AG09319 (cell line): Measurements from ENCODE around the gene PKP4.

Experiments used
- DNase-seq: peaks from one replicate; pipeline ENCODE4 v3.0.0-alpha.2; 2010; ENCODE audit warnings: low read depth; ENCODE audit errors: extremely low read depth
- TF ChIP-seq, protein P1 (sequence below): IDR thresholded peaks from 2 replicates; pipeline ENCODE4 v1.5.1; 2011; ENCODE audit warnings: low read depth, mild to moderate bottlenecking, inconsistent platforms, low read length, moderate library complexity

The PKP4 gene

DNA sequence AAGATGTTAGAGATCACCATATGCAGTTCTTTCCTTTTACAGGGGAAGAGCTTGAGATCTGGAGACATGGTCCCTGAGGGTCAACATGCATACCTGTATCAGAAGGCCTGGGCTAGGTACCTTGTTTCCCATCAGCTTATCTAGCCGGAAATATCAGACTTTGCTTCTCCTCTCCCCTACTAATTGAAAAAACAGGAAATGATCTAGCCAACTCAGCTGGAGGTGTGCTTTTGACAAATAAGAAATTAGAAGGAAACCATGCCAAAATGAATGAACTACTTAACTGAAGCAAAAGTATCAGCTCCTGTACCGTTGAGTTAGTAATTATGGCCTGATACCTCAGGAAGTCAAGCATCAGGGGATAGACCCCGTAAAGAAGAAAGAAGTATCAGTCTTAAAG is 20.4 kb downstream of the PKP4 start:
- TF ChIP-seq, protein P1, sequence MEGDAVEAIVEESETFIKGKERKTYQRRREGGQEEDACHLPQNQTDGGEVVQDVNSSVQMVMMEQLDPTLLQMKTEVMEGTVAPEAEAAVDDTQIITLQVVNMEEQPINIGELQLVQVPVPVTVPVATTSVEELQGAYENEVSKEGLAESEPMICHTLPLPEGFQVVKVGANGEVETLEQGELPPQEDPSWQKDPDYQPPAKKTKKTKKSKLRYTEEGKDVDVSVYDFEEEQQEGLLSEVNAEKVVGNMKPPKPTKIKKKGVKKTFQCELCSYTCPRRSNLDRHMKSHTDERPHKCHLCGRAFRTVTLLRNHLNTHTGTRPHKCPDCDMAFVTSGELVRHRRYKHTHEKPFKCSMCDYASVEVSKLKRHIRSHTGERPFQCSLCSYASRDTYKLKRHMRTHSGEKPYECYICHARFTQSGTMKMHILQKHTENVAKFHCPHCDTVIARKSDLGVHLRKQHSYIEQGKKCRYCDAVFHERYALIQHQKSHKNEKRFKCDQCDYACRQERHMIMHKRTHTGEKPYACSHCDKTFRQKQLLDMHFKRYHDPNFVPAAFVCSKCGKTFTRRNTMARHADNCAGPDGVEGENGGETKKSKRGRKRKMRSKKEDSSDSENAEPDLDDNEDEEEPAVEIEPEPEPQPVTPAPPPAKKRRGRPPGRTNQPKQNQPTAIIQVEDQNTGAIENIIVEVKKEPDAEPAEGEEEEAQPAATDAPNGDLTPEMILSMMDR: no peak
- no peak for DNase-seq

- DNase-seq: no peak
- TF ChIP-seq, protein P1: no peak
Measured at GRCh38 chr2:158478237-158478636, 21.5 kb downstream of the PKP4 start.

DNA sequence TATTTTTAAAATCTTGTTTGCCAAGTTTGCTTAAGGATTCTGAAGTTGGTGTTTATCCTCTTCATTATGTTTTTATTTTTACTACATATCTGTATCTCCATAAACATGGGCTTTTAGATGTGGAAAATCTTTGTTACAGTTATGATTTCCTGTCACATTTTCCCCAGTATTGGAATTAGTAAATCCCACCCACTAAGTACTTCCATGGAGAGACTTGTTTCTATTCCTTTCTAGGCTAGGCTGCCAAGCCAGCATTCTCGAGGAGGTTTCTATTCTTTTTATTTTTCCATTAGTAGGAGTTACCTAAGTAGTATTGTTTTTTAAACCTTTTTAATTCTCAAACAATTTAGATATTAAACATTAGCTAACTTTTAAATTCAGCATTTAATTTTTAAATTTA is 22.1 kb downstream of the PKP4 start:
- TF ChIP-seq, protein P1: no peak
- DNase-seq: no peak

- TF ChIP-seq, protein P1: no peak
- no peak for DNase-seq
Measured at GRCh38 chr2:158481116-158481515, 24.4 kb downstream of the PKP4 start.

DNA sequence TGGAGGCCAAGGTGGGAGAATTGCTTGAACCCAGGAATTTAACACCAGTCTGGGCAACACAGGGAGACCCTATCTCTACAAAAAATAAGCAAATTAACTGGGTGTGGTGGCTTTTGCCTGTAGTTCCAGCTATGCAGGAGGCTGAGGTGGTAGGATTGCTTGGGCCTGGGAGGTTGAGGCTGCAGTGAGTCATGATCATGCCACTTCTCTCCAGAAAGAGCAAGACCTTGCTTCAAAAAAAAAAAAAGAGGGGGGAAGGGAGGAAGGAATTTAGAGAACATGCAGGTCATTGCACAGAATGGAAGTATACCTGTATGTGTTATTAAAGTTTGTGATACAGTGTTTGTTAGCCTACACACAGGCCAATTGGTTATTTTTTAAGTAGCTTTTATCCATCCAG is 25.8 kb downstream of the PKP4 start:
- TF ChIP-seq, protein P1: no peak
- no peak for DNase-seq

- TF ChIP-seq, protein P1: no peak
- DNase-seq: no peak
Measured at GRCh38 chr2:158484892-158485556, 28.3 kb downstream of the PKP4 start.

- TF ChIP-seq, protein P1: no peak
- DNase-seq: no peak
Measured at GRCh38 chr2:158486150-158486969, 29.6 kb downstream of the PKP4 start.
